EH (cell line): ENCODE data around the gene PRCD.

Experiments
- DNase-seq: peaks from one replicate; pipeline ENCODE4 v3.0.0-alpha.2; 2015; ENCODE audit warnings: low read depth

Gene PRCD

GRCh38 chr17:76540381-76541300 lies 797 bp downstream of the PRCD start:
- DNase-seq: peak; percentile 96

GRCh38 chr17:76541739-76542454 lies 2.1 kb downstream of the PRCD start:
- no peak for DNase-seq

- DNase-seq: no peak
These were observed 2.7 kb downstream of the PRCD start for GRCh38 chr17:76542566-76542971.

- no peak for DNase-seq
These were observed 3.1 kb downstream of the PRCD start for GRCh38 chr17:76542984-76543383.

GRCh38 chr17:76543482-76543825 lies 3.6 kb downstream of the PRCD start:
- no peak for DNase-seq

- DNase-seq: no peak
These were observed 4.1 kb downstream of the PRCD start for GRCh38 chr17:76543826-76544545.

- no peak for DNase-seq
These were observed 4.9 kb downstream of the PRCD start for GRCh38 chr17:76544546-76545365.

- DNase-seq: no peak
These were observed 6.2 kb downstream of the PRCD start for GRCh38 chr17:76545918-76546555.

GRCh38 chr17:76546556-76547182 lies 6.8 kb downstream of the PRCD start:
- DNase-seq: peak; percentile 96

- peak; percentile 79 for DNase-seq
These were observed 7.4 kb downstream of the PRCD start for GRCh38 chr17:76547183-76547641.

- DNase-seq: no peak
These were observed 7.9 kb downstream of the PRCD start for GRCh38 chr17:76547642-76548202.

GRCh38 chr17:76548378-76549214 lies 8.8 kb downstream of the PRCD start:
- no peak for DNase-seq

GRCh38 chr17:76549215-76549518 lies 9.3 kb downstream of the PRCD start:
- no peak for DNase-seq

- no peak for DNase-seq
These were observed 9.7 kb downstream of the PRCD start for GRCh38 chr17:76549539-76549938.

- DNase-seq: peak; percentile 51
These were observed 11.1 kb downstream of the PRCD start for GRCh38 chr17:76550712-76551615.

- no peak for DNase-seq
These were observed 11.8 kb downstream of the PRCD start for GRCh38 chr17:76551685-76552084.

- no peak for DNase-seq
These were observed 13.5 kb downstream of the PRCD start for GRCh38 chr17:76553178-76553908.

GRCh38 chr17:76554131-76554530 lies 14.3 kb downstream of the PRCD start:
- no peak for DNase-seq
